Measurements from ENCODE around the gene KSR2. TPM values are rescaled to one million over a fixed set of nuclear protein-coding genes. Genes with fewer than 3 reads are reported as not detected.

Gene KSR2
- total RNA-seq, 1 experiment from 2014 or later = 0.08 TPM

GRCh38 chr12:117412465-117413188, 556.2 kb downstream of the KSR2 start:
- DNase-seq (ENCODE audit: low spot score) = no peak

GRCh38 chr12:117409286-117409685, 559.5 kb downstream of the KSR2 start:
- no peak for DNase-seq (ENCODE audit: low spot score)

GRCh38 chr12:117408161-117408791, 560.5 kb downstream of the KSR2 start:
- DNase-seq (ENCODE audit: low spot score) = no peak

- no peak for DNase-seq (ENCODE audit: low spot score)
These were observed 563.9 kb downstream of the KSR2 start for GRCh38 chr12:117404940-117405339.

GRCh38 chr12:117404203-117404853, 564.5 kb downstream of the KSR2 start:
- DNase-seq (ENCODE audit: low spot score) = no peak

GRCh38 chr12:117403586-117404139, 565.1 kb downstream of the KSR2 start:
- no peak for DNase-seq (ENCODE audit: low spot score)

Other genes starting within 250 kb of the KSR2 start
- 42.9 and 48.1 TPM in 2 replicates for gene RFC5, start 47.7 kb upstream of the KSR2 start, total RNA-seq (2014; rRNA removed; shearing (Covaris generic))
- gene WSB2, start 92.2 kb upstream of the KSR2 start, total RNA-seq (2014; rRNA removed; shearing (Covaris generic)) = 115 and 117 TPM in 2 replicates
- 37.4 and 40.8 TPM in 2 replicates for gene VSIG10, start 135.0 kb upstream of the KSR2 start, total RNA-seq (2014; rRNA removed; shearing (Covaris generic))
- gene PEBP1, start 167.1 kb upstream of the KSR2 start, total RNA-seq (2014; rRNA removed; shearing (Covaris generic)) = 256 and 291 TPM in 2 replicates